CD4-positive, alpha-beta memory T cell (primary cell): Measurements from ENCODE around the gene ZNF607. TPM values are rescaled to one million over a fixed set of nuclear protein-coding genes. Genes with fewer than 3 reads are reported as not detected.
A peak's percentile ranks its signal among the peaks of the same experiment; 100 is the strongest.
"Not testable (repeated sequence)": the region's sequence is repeated elsewhere in the genome, so short reads cannot be mapped to it uniquely, and the experiment has no call there.

Experiments used
- CTCF ChIA-PET: fragments of 350-600 bp; sonication (Branson Sonifier 250); formaldehyde crosslinking; loops from one replicate; lab custom pipeline; 2021; ENCODE audit warnings: inconsistent platforms; ENCODE audit not compliant: partially characterized antibody; lab: Charles Lee
- POLR2A ChIA-PET: fragments of 350-600 bp; sonication (Branson Sonifier 250); formaldehyde crosslinking; loops from one replicate; lab custom pipeline; 2021; ENCODE audit not compliant: partially characterized antibody; lab: Charles Lee
- DNase-seq, 5 donors: peaks; one replicate each; pipeline versions ENCODE4 v3.0.0 to v3.0.0-alpha.2; 2020 to 2022; ENCODE audit warnings: mixed read lengths in 1 of 5
- H3K27ac ChIP-seq: one replicate; pipeline ENCODE4 v1.7.0; 2013; ENCODE audit warnings: low read depth, low read length
- H3K27me3 ChIP-seq: 2 replicates; pipeline ENCODE4 v1.7.0; 2013; ENCODE audit warnings: mild to moderate bottlenecking, low read length, moderate library complexity; ENCODE audit not compliant: insufficient read depth
- H3K36me3 ChIP-seq: 2 replicates; pipeline ENCODE4 v1.7.0; 2013; ENCODE audit warnings: mild to moderate bottlenecking, low read length, moderate library complexity; ENCODE audit not compliant: insufficient read depth
- H3K4me1 ChIP-seq: 2 replicates; pipeline ENCODE4 v1.7.0; 2013; ENCODE audit warnings: mild to moderate bottlenecking, low read length, moderate library complexity; ENCODE audit not compliant: insufficient read depth
- H3K4me3 ChIP-seq, 2 donors: one replicate each; pipeline ENCODE4 v1.7.0; 2013; ENCODE audit warnings: low read length in 2 of 2, mild to moderate bottlenecking in 1 of 2
- H3K9me3 ChIP-seq, 2 donors: one replicate each; pipeline ENCODE4 v1.7.0; 2013; ENCODE audit warnings: low read length in 2 of 2, control low read depth in 1 of 2; ENCODE audit not compliant: control insufficient read depth in 1 of 2
- H3K27ac Mint-ChIP-seq, 7 donors: one replicate each; pipeline ENCODE4 v1.8.0; 2020 to 2021; ENCODE audit warnings: mixed read lengths in 7 of 7, mild to moderate bottlenecking in 6 of 7, inconsistent platforms in 3 of 7, moderate library complexity in 3 of 7
- H3K27me3 Mint-ChIP-seq, 2 donors: one replicate each; pipeline ENCODE4 v1.8.0; 2020 to 2021; ENCODE audit warnings: mixed read lengths in 2 of 2
- H3K36me3 Mint-ChIP-seq, 2 donors: one replicate each; pipeline ENCODE4 v1.8.0; 2020 to 2021; ENCODE audit warnings: mixed read lengths in 2 of 2, inconsistent platforms in 1 of 2, mild to moderate bottlenecking in 1 of 2
- H3K4me1 Mint-ChIP-seq, 4 donors: one replicate each; pipeline ENCODE4 v1.8.0; 2020 to 2021; ENCODE audit warnings: mixed read lengths in 4 of 4, mild to moderate bottlenecking in 1 of 4
- H3K4me3 Mint-ChIP-seq, 8 donors: one replicate each; pipeline ENCODE4 v1.8.0; 2020 to 2021; ENCODE audit warnings: mixed read lengths in 8 of 8, mild to moderate bottlenecking in 7 of 8, moderate library complexity in 6 of 8, inconsistent platforms in 3 of 8
- H3K9me3 Mint-ChIP-seq, 8 donors: one replicate each; pipeline ENCODE4 v1.8.0; 2020 to 2021; ENCODE audit warnings: mixed read lengths in 8 of 8, mild to moderate bottlenecking in 5 of 8, inconsistent platforms in 3 of 8, moderate library complexity in 1 of 8
- intact Hi-C: fragments of 100-400 bp; cut with micrococcal nuclease; formaldehyde crosslinking; loops from one replicate; pipeline ENCODE4 v1.15.1; 2023
- polyA plus RNA-seq, 2 donors: library from polyadenylated mRNA; unstranded; fragments of 300-500 nt; fragmentation: Illumina TruSeq; gene quantifications; one replicate each; pipeline ENCODE4 v1.2.3, GENCODE V29; 2021
- total RNA-seq, 2 experiments: library from RNA; stranded (reverse); gene quantifications; one replicate each; pipeline ENCODE4 v1.2.3, GENCODE V29; 2021

The ZNF607 gene
- total and polyA plus RNA-seq, 4 experiments from 2014 or later, result 5.4 to 13.0 (median 9.7) TPM

DNA sequence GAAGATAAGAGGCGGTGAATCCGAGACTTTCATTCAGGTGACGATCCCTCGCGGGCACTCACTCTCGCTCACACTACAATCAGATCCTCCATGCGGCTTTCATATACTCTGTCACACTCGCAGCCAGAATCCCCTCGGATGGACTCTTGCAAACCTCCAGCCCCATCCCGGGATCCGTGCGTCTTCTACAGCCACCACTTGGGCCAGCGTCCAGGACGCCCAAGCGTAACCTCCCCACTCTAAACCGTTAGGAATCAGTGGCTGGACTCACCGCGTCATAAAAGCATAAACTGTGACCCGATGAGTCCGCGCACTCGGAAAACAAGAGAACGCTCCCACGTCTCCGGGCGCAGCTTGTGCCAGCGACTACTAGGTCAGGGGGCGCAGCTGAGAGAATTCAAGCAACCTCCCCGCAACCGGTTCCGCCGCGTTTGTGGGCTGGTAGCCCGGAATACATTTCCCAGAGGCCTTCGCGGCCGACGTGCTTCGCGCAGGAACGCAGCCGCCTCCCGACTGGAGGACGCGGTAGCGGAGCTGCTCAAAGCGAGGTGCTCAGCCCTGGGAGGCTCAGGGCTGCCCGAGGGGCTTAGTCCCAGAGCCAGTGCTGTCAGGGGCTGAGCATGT is 27.6 kb downstream of the ZNF607 start:
- H3K4me3 Mint-ChIP-seq, result peak overlapping the region; percentile 84 to 98 (median 95)
- peaks cover 0 to 8% of the 10 kb centered on the region in 2 donors for H3K9me3 ChIP-seq

DNA sequence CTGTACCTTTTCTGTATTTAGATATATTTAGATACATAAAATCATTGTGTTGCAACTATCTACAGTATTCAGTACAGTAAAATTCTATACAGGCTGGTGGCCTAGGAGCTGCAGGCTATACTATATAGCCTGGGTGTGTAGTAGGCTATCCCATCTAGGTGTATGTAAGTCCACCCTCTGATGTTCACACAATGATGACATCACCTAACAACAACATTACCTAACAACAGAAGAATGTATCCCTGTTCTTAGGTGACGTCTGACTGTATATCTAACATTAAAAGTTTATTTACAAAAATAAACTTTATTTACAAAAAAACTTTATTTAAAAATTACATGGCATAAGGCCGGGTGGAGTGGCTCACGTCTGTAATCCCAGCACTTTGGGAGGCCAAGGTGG is 36.0 kb downstream of the ZNF607 start:
- Mint-ChIP-seq H3K9me3 (peaks cover 0 to 64% (median 47%) of the 10 kb centered on the region in 8 donors), H3K4me1 (peaks cover 0 to 4% (median 1%) of the 10 kb centered on the region in 4 donors), H3K36me3 (peaks cover 44 to 49% of the 10 kb centered on the region in 2 donors), H3K4me3 (no peak overlapping the region), H3K27ac (no peak overlapping the region), H3K27me3 (no peaks in the 10 kb centered on the region)
- no peaks in the 10 kb centered on the region for H3K4me1 ChIP-seq
- H3K4me3 ChIP-seq, result no peak overlapping the region
- H3K9me3 ChIP-seq, result peaks cover 0 to 9% of the 10 kb centered on the region in 2 donors
- ChIA-PET CTCF (no interaction called here), POLR2A (no interaction called here)
- no peaks in the 10 kb centered on the region for H3K36me3 ChIP-seq
- intact Hi-C loops, result no loop called here
- no peak for DNase-seq
- no peak overlapping the region for H3K27ac ChIP-seq
- no peaks in the 10 kb centered on the region for H3K27me3 ChIP-seq

More for the DNA sequence above, 27.6 kb downstream of the ZNF607 start:
- Mint-ChIP-seq H3K27ac (peak overlapping the region; percentile 79 to 97 (median 93)), H3K4me1 (peaks cover 4 to 22% (median 10%) of the 10 kb centered on the region in 4 donors), H3K27me3 (no peaks in the 10 kb centered on the region), H3K9me3 (peaks cover 0 to 32% (median 11%) of the 10 kb centered on the region in 8 donors), H3K36me3 (peaks cover 13 to 19% of the 10 kb centered on the region in 2 donors)
- H3K36me3 ChIP-seq, result no peaks in the 10 kb centered on the region
- no peaks in the 10 kb centered on the region for H3K27me3 ChIP-seq
- CTCF ChIA-PET, result interaction anchor here (0.5 to 1.6 kb wide), 3 partner anchors 9 to 43 kb away, joined by 3 to 4 read pairs (median 3); partner anchors contain the start of gene ZNF607
- intact Hi-C loops, result loop anchor here (1.0 to 5.0 kb wide), 4 partner anchors 37 to 375 kb away; partner anchors contain the start of genes ZFP30, ZNF540, ZNF571 and ZNF793
- H3K27ac ChIP-seq, result peak overlapping the region; percentile 49
- DNase-seq, result peak; percentile 70 to 78 (median 73)
- POLR2A ChIA-PET, result interaction anchor here (0.5 to 2.2 kb wide), 12 partner anchors 28 to 1119 kb away, joined by 3 to 16 read pairs (median 6); partner anchors contain the start of genes ZFP30, ZNF383, ZNF527 and ZNF529
- peak overlapping the region; percentile 61 to 80 for H3K4me3 ChIP-seq
- peaks cover 6% of the 10 kb centered on the region for H3K4me1 ChIP-seq

DNA sequence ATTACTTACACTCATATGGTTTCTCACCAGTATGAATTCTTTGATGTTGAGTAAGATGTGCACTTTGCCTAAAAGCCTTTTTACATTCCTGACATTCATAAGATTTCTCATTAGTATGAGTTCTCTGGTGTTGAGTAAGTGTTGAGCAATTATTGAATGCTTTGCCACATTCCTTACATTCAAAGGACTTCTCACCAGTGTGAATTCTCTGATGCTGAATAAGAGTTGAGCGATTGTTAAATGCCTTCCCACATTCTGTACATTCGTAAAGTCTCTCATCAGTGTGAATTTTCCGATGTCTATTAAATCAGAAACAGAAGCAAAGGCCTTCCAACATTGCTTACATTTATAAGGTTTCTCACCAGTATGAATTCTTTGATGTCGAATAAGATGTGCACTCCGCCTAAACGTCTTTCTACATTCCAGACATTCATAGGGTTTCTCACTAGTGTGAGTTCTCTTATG is 50.1 kb downstream of the ZNF607 start:
- no peak overlapping the region for H3K27ac Mint-ChIP-seq
- CTCF ChIA-PET, result no interaction called here
- no peak for DNase-seq
- Histone ChIP-seq H3K27me3 (no peaks in the 10 kb centered on the region), H3K9me3 (peaks cover 0 to 34% of the 10 kb centered on the region in 2 donors), H3K27ac (no peak overlapping the region), H3K4me3 (no peak overlapping the region), H3K4me1 (no peaks in the 10 kb centered on the region), H3K36me3 (no peaks in the 10 kb centered on the region)
- H3K9me3 Mint-ChIP-seq, result peaks cover 2 to 94% (median 78%) of the 10 kb centered on the region in 8 donors
- intact Hi-C loops, result no loop called here
- no peaks in the 10 kb centered on the region for H3K27me3 Mint-ChIP-seq
- H3K36me3 Mint-ChIP-seq, result peaks cover 10 to 30% of the 10 kb centered on the region in 2 donors
- H3K4me1 Mint-ChIP-seq, result no peaks in the 10 kb centered on the region
- POLR2A ChIA-PET, result no interaction called here
- H3K4me3 Mint-ChIP-seq, result no peak overlapping the region

DNA sequence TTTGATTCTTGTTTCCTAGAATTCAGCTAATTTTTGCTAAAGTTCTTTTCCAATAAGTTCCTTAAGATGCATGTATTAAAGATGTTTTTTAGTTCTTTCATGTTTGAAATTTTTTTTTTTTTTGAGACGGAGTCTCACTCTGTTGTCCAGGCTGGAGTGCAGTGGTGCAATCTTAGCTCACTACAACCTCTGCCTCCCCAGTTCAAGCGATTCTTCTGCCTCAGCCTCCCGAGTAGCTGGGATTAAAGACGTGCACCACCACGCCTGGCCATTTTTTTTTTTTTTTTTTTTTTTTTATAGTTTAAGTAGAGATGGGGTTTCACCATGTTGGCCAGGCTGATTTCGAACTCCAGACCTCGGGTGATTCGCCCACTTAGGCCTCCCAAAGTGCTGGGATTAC is 62.4 kb downstream of the ZNF607 start:
- not testable (repeated sequence) for DNase-seq, H3K27ac ChIP-seq, H3K36me3 ChIP-seq, H3K27me3 ChIP-seq, H3K4me3 ChIP-seq, H3K9me3 ChIP-seq, H3K27me3 Mint-ChIP-seq
- Mint-ChIP-seq H3K4me1 (peaks cover 18 to 40% (median 26%) of the 10 kb centered on the region in 4 donors), H3K4me3 (peak overlapping the region in 6 of 8 donors; percentile 43 to 95 (median 94)), H3K9me3 (peaks cover 0 to 24% (median 12%) of the 10 kb centered on the region in 8 donors), H3K36me3 (peaks cover 14 to 19% of the 10 kb centered on the region in 2 donors), H3K27ac (peak overlapping the region in 5 of 7 donors; percentile 43 to 95 (median 64))
- intact Hi-C loops, result loop anchor here (10.0 kb wide), 1 partner anchor 342 kb away; no protein-coding TSS in a partner anchor
- H3K4me1 ChIP-seq, result peaks cover 20% of the 10 kb centered on the region
- POLR2A ChIA-PET, result interaction anchor here (0.5 to 0.7 kb wide), 5 partner anchors 63 to 1052 kb away, joined by 3 to 4 read pairs (median 3); partner anchors contain the start of genes ZNF382, ZNF540 and ZNF571
- CTCF ChIA-PET, result interaction anchor here (0.7 to 1.5 kb wide), 3 partner anchors 62 to 1391 kb away, joined by 3 read pairs; partner anchors contain the start of genes ZNF540 and ZNF571

DNA sequence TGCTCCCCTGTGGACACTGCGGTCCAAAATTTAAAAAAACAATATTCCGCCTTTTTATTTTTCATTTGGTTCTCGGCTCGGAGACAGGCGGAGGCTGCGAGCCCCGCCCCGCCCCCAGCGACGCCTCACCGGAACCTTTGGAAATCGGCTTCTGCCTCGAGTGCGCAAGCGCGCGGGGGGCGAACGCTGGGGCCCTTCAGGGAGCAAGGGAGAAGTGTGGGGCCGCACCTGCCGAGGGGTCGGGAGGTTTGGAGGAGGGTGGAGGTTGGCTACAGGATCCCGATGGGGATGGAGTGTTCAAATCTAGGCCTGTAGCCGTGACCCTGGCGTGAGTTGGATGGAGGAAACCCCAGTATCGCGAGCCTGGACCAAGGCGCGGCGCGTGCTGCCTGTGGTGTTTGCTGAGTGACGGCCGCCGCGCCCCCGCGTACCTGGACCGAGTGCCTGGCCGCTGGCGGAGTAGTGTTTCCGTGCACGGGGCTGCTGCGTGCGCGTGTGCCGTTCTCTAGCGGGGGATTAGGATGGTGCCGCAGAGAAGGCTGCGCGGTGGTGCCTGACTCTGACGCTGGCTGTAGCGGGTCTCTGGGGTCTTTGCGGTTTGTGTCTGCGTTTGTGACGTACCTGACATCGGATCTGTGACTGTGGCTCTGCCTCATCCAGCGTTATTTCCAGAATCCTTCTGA is 63.7 kb downstream of the ZNF607 start:
- H3K4me3 Mint-ChIP-seq, result peak overlapping the region; percentile 83 to 96 (median 95)
- peak overlapping the region; percentile 81 for H3K27ac ChIP-seq
- peak overlapping the region; percentile 92 to 98 (median 95) for H3K27ac Mint-ChIP-seq
- H3K9me3 ChIP-seq, result no peaks in the 10 kb centered on the region
- peaks cover 0 to 16% (median 4%) of the 10 kb centered on the region in 8 donors for H3K9me3 Mint-ChIP-seq
- CTCF ChIA-PET, result interaction anchor here (1.0 kb wide), 1 partner anchor 247 kb away, joined by 3 read pairs; no protein-coding TSS in a partner anchor
- H3K4me1 ChIP-seq, result peaks cover 20% of the 10 kb centered on the region
- H3K4me3 ChIP-seq, result peak overlapping the region; percentile 73 to 78
- no peaks in the 10 kb centered on the region for H3K27me3 Mint-ChIP-seq
- POLR2A ChIA-PET, result interaction anchor here (0.6 to 2.4 kb wide), 5 partner anchors 35 to 1441 kb away, joined by 3 to 18 read pairs (median 3); partner anchors contain the start of genes ZNF146, ZNF540, ZNF565 and ZNF571
- H3K36me3 Mint-ChIP-seq, result peaks cover 10 to 17% of the 10 kb centered on the region in 2 donors
- intact Hi-C loops, result loop anchor here (1.0 to 10.0 kb wide), 7 partner anchors 37 to 341 kb away; partner anchors contain the start of genes ZNF540, ZNF569, ZNF571 and ZNF573
- DNase-seq, result peak; percentile 83 to 85 (median 85)
- H3K36me3 ChIP-seq, result no peaks in the 10 kb centered on the region
- no peaks in the 10 kb centered on the region for H3K27me3 ChIP-seq
- H3K4me1 Mint-ChIP-seq, result peaks cover 18 to 40% (median 26%) of the 10 kb centered on the region in 4 donors

DNA sequence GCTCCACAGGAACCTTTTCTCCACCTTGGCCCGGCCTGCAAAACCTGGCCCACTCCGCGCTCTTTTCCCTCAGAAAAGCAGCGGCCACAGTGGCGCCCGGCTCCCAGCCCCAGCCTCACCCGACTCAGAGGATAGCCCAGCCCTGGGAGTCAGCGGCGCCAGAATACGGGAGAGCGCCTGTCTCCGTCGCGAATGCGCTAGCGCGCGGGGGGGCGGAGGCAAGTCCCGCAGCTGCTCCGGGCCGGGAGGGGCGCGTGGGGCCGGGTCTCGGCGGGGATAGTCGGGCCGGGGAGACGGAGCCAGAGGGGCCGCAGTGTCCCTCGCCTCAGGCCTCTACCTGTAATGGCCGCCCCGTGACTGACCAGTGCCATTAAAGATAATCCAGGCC is 64.3 kb downstream of the ZNF607 start, which contains the start of gene ZFP30:
Gene ZFP30 (minus strand): TSS at position 165 of the 388 bp plus-strand sequence. CDS start 7,643 bp downstream, outside the sequence.
- Histone ChIP-seq H3K4me3 (peak within 1 kb of the TSS; percentile 73 to 78), H3K27ac (peak within 1 kb of the TSS; percentile 81), H3K27me3 (no peaks in the 10 kb centered on the region), H3K9me3 (no peaks in the 10 kb centered on the region), H3K36me3 (no peaks in the 10 kb centered on the region), H3K4me1 (peaks cover 20% of the 10 kb centered on the region)
- Mint-ChIP-seq H3K36me3 (peaks cover 8 to 17% of the 10 kb centered on the region in 2 donors), H3K27me3 (no peaks in the 10 kb centered on the region), H3K9me3 (peaks cover 0 to 11% (median 2%) of the 10 kb centered on the region in 8 donors), H3K4me3 (peak within 1 kb of the TSS; percentile 83 to 96 (median 95)), H3K27ac (peak within 1 kb of the TSS; percentile 92 to 98 (median 95)), H3K4me1 (peaks cover 18 to 40% (median 26%) of the 10 kb centered on the region in 4 donors)
- CTCF ChIA-PET, result no interaction called here
- DNase-seq, result peak; percentile 77 to 82 (median 80)
- intact Hi-C loops, result loop anchor here (1.0 to 10.0 kb wide), 7 partner anchors 38 to 340 kb away; partner anchors contain the start of genes ZNF540, ZNF569, ZNF571 and ZNF573
- POLR2A ChIA-PET, result interaction anchor here (0.6 to 2.4 kb wide), 6 partner anchors 35 to 1441 kb away, joined by 3 to 18 read pairs (median 4); partner anchors contain the start of genes ZNF146, ZNF345, ZNF540 and ZNF565
